Thyroid gland (tissue), 4 donors: ENCODE data around the gene ERC1.

ENCODE experiments used
- CTCF ChIP-seq, 6 experiments: fragments of 200-600 bp in 3 of 6; fragments of 450-650 bp in 3 of 6; sonication (generic) in 3 of 6; IDR thresholded peaks; one replicate each; pipeline ENCODE4 v1.5.1; 2016 to 2019; ENCODE audit warnings: antibody characterized with exemption in 6 of 6, mild to moderate bottlenecking in 2 of 6, inconsistent platforms in 1 of 6, moderate library complexity in 1 of 6
- POLR2A ChIP-seq, 2 donors: fragments of 450-650 bp; IDR thresholded peaks; one replicate each; pipeline ENCODE4 v1.6.1; 2017; ENCODE audit warnings: antibody characterized with exemption in 2 of 2, mild to moderate bottlenecking in 2 of 2, moderate library complexity in 1 of 2

GRCh38 chr12:1325666-1326065, 334.6 kb downstream of the ERC1 start:
- no peak for TF ChIP-seq CTCF (IDR thresholded peaks at IDR 0.05)
- no peak for TF ChIP-seq POLR2A (IDR thresholded peaks at IDR 0.05)
